GM12878 (cell line): ENCODE results near the gene TCF4.

Source experiments
- RCOR1 ChIP-seq: conservative IDR thresholded peaks from 2 replicates; pipeline ENCODE4 v1.6.1; 2012; ENCODE audit warnings: low read depth, low read length, improper control_type of control experiment
- TF ChIP-seq, protein P1 (sequence below), 3 experiments: IDR thresholded peaks in 2 of 3; conservative IDR thresholded peaks in 1 of 3; 2 replicates each; pipeline ENCODE4 v1.5.1; 2011; ENCODE audit warnings: low read depth in 3 of 3, low read length in 3 of 3, mild to moderate bottlenecking in 3 of 3, control low read depth in 2 of 3, moderate library complexity in 2 of 3, inconsistent platforms in 1 of 3, mixed read lengths in 1 of 3; ENCODE audit not compliant: control insufficient read depth in 2 of 3, insufficient read depth in 1 of 3; ENCODE audit errors: extremely low read depth in 1 of 3

DNA sequence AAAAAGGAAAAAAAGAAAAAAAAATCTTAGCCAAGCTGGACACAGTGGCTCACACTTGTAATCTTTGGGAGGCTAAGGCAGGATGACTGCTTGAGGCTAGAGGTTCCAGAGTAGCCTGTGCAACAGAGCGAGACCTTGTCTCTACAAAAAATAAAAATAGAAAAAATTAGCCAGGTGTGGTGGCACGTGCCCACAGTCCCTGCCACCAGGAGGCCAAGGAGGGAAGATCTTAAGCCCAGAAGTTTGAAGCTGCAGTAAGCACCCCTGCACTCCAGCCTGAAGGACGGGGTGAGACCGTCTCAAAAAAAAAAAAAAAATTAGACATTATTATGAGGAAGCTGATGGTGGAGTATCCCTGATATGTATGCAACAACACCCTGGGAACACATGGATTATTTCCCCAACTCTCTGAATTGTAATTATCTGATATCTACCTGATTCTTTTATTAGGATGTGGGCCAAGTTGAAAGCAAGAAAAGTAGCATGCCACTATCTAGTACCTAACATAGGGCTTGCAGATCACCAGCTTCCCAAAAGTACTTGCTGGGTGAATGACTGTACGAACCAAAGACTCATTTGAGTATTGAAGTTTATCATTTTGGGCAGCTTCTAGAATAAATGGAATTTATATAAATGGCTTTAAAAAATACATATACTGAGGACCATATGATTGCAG lies 140.9 kb downstream of the TCF4 start:
- TF ChIP-seq, protein P1, sequence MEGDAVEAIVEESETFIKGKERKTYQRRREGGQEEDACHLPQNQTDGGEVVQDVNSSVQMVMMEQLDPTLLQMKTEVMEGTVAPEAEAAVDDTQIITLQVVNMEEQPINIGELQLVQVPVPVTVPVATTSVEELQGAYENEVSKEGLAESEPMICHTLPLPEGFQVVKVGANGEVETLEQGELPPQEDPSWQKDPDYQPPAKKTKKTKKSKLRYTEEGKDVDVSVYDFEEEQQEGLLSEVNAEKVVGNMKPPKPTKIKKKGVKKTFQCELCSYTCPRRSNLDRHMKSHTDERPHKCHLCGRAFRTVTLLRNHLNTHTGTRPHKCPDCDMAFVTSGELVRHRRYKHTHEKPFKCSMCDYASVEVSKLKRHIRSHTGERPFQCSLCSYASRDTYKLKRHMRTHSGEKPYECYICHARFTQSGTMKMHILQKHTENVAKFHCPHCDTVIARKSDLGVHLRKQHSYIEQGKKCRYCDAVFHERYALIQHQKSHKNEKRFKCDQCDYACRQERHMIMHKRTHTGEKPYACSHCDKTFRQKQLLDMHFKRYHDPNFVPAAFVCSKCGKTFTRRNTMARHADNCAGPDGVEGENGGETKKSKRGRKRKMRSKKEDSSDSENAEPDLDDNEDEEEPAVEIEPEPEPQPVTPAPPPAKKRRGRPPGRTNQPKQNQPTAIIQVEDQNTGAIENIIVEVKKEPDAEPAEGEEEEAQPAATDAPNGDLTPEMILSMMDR (IDR thresholded peaks at IDR 0.05 in 2 of 3, conservative IDR thresholded peaks at IDR 0.05 in 1 of 3; ENCODE audit: control insufficient read depth in 2 of 3, extremely low read depth in 1 of 3, insufficient read depth in 1 of 3, low read depth in 3 of 3, low read length in 3 of 3) = no peak
- no peak for TF ChIP-seq RCOR1
